GM18868 (cell line): ENCODE results near the gene SIVA1.

Source experiments
- ATAC-seq: cut with Tn5 transposase; IDR thresholded peaks from one replicate; pipeline ENCODE4 v1.9.1; 2021; ENCODE audit warnings: mild to moderate bottlenecking, moderate library complexity; ENCODE audit not compliant: unreplicated experiment

Gene SIVA1

DNA sequence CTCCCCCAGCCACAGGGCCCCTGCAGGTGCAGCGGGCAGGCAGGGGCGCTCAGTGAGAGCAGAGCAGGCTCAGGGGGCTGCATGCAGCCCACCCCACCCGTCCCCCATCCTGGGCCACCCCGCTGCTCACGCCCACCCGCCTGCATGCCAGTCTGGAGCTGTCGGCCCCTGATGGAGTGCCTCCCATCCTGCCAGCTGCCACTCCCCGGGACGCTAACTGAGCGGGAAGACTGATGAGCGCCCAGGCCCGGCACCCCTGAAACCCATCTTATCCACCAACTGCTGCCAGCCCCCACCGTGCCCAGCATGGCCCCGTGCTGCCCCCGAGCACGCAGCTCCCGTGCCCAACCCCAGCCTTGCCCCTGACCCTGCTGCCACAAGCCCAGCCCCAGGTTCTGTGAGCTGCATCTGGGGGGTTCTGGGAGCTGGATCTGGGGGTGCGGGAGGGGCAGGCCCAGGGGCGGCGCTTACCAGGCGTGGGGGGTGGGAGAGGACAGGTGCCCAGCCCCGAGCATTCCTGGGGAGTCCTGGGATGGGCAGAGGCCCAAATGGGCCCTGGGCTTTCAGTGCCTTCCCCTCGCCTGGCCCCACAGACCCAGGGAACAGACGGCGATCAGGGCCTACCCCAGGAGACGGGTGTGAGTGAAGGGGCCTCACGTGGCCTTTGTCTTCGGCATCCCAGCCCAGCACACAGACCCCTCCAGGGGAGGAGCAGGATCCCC is 29.3 kb downstream of the SIVA1 start:
- ATAC-seq = no peak

GRCh38 chr14:104782808-104783139 is 29.8 kb downstream of the SIVA1 start:
- ATAC-seq = no peak

GRCh38 chr14:104783484-104784217 is 30.7 kb downstream of the SIVA1 start:
- no peak for ATAC-seq

GRCh38 chr14:104784218-104784568 is 31.2 kb downstream of the SIVA1 start:
- no peak for ATAC-seq

DNA sequence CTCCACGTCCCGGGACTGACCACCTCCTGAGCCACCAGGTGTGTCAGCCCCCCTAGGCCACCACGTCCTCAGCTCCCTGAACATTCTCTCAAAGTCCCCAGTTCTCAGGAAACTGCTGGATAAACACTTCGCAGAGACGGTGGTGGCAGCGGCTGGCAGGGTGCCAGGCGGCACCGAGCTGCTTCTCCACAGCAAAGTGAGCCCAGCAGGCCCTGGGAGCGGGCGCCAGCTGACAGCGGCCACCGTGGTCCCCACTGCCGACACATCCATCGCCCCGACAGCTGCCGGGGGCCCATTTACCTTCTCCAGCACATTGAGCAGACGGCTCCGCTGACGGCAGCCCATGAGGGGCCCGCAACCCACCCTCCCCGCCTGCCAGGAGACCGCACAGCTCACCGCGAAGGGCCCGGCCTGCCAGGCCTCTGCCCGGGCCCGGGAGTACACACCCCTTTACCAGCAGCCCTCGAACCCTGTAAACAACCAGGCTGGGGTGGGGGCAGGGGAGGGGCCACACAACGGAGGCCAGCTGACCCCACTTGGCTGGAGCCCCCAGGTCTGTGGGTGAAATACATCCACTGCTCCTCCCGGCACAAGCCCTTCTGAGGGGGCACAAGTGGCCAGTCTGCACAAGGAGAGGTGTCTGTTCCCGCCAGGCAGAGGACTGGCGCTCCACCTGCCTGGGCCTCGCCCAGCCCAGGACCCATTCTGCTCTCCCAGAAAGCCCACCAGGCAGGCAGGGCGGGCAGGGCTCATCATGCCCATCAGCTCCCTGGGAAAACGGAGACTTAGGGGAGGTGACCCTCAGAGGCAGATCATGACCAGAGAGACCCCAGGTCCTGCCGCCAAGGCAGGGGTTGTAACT is 32.1 kb downstream of the SIVA1 start:
- ATAC-seq = no peak

GRCh38 chr14:104785708-104786080 is 32.7 kb downstream of the SIVA1 start:
- ATAC-seq = no peak

- no peak for ATAC-seq
These were observed 33.2 kb downstream of the SIVA1 start for GRCh38 chr14:104786091-104786586.

GRCh38 chr14:104786726-104787675 is 34.1 kb downstream of the SIVA1 start:
- no peak for ATAC-seq

- ATAC-seq = no peak
These were observed 34.8 kb downstream of the SIVA1 start for GRCh38 chr14:104787736-104788135.

GRCh38 chr14:104788161-104788818 is 35.3 kb downstream of the SIVA1 start:
- no peak for ATAC-seq

GRCh38 chr14:104788873-104789663 is 36.1 kb downstream of the SIVA1 start:
- no peak for ATAC-seq

GRCh38 chr14:104789752-104790743 is 37.1 kb downstream of the SIVA1 start:
- ATAC-seq = no peak

- ATAC-seq = no peak
These were observed 38.5 kb downstream of the SIVA1 start for GRCh38 chr14:104791425-104791824.

- ATAC-seq = no peak
These were observed 39.3 kb downstream of the SIVA1 start for GRCh38 chr14:104792101-104792884.

DNA sequence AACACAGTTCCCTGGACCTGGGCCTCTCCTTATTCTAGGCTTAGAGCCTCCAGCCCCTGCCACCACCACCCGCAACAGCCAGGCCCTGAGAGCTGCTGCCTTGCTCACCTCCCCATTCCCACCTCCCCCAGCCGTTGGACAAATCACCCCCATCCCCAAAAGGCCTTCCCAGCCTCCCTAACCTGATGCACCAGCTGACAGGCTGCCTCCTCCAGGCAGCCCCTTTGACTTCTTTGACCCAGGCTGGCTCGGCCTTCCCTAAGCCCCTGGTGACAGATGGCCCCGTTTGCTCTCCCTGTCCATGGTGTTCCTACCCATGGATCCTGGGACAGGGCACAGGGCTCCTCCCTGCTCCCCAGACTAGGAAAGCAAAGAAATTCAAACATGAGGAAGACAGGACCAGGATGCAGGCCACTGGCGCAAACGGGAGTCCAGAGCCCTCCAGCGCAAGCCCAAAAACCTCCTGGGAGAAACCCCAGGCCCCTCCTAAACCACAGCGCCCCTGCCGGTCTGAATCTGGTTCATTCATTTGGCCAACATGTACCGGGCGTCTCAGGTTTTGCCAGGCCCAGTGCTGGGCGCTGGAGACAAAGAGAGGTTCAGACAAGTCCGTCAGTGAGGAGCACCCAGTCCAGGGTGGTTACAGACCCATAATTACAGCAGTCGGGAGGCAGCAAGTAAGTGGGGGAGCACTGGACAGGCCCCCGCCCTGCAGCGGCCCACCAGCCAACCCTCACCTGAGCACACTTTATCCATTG is 40.2 kb downstream of the SIVA1 start:
- no peak for ATAC-seq

- ATAC-seq = no peak
These were observed 40.7 kb downstream of the SIVA1 start for GRCh38 chr14:104793703-104793959.

DNA sequence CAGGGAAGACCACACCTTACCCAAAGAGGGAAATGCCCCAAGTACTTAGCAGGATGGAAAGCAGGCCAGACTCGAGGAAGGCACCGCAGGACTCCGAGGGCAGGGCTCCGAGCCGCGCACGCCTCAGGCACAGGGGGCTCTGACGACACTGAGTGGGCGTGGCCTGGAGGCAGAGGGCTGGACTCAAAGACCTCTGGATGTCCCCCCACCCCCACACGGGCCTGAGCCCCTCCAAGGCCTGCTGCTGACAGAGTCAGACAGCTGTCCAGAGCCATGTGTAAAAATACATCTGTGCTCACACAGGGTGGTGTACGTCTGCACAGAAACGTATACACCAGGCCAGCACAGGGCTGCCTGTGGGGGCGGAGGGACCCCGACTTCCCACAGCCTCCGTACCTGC is 41.2 kb downstream of the SIVA1 start:
- no peak for ATAC-seq
